ENCODE data around the gene DNLZ. TPM values are rescaled to one million over a fixed set of nuclear protein-coding genes. Genes with fewer than 3 reads are reported as not detected.
A peak's percentile ranks its signal among the peaks of the same experiment; 100 is the strongest.

The DNLZ gene
- total RNA-seq, 1 donor from 2014 or later, result 24.9 TPM

GRCh38 chr9:136318111-136318775, 45.3 kb downstream of the DNLZ start:
- no peak for DNase-seq (ENCODE audit: low spot score)

GRCh38 chr9:136317695-136318094, 45.8 kb downstream of the DNLZ start:
- no peak for DNase-seq (ENCODE audit: low spot score)

GRCh38 chr9:136316896-136317676, 46.5 kb downstream of the DNLZ start:
- DNase-seq (ENCODE audit: low spot score), result no peak

- DNase-seq (ENCODE audit: low spot score), result no peak
These were observed 47.2 kb downstream of the DNLZ start for GRCh38 chr9:136316271-136316751.

GRCh38 chr9:136314944-136315343, 48.6 kb downstream of the DNLZ start:
- DNase-seq (ENCODE audit: low spot score), result no peak

GRCh38 chr9:136314056-136314416, 49.5 kb downstream of the DNLZ start:
- DNase-seq (ENCODE audit: low spot score), result no peak

GRCh38 chr9:136313111-136314055, 50.2 kb downstream of the DNLZ start:
- DNase-seq (ENCODE audit: low spot score), result no peak

- DNase-seq (ENCODE audit: low spot score), result peak; percentile 53
These were observed 51.1 kb downstream of the DNLZ start for GRCh38 chr9:136312436-136312835.

- DNase-seq (ENCODE audit: low spot score), result no peak
These were observed 51.6 kb downstream of the DNLZ start for GRCh38 chr9:136312009-136312375.

GRCh38 chr9:136311051-136312008, 52.2 kb downstream of the DNLZ start:
- peak; percentile 63 for DNase-seq (ENCODE audit: low spot score)

- DNase-seq (ENCODE audit: low spot score), result no peak
These were observed 53.1 kb downstream of the DNLZ start for GRCh38 chr9:136310273-136311030.

GRCh38 chr9:136309806-136310220, 53.7 kb downstream of the DNLZ start:
- DNase-seq (ENCODE audit: low spot score), result no peak

Other genes starting within 250 kb of the DNLZ start
- gene TMEM250, start 244.9 kb downstream of the DNLZ start, total RNA-seq, result 31.8 TPM
- not detected for gene LHX3, start 158.6 kb downstream of the DNLZ start, total RNA-seq
- 12.8 TPM for gene QSOX2, start 117.9 kb downstream of the DNLZ start, total RNA-seq
- 9.0 TPM for gene CCDC187, start 59.6 kb downstream of the DNLZ start, total RNA-seq
- 16.6 TPM for gene GPSM1, start 36.2 kb downstream of the DNLZ start, total RNA-seq
- 11.5 TPM for gene CARD9, start 9.9 kb upstream of the DNLZ start, total RNA-seq
- 14.0 TPM for gene SNAPC4, start 36.4 kb upstream of the DNLZ start, total RNA-seq
- 50.1 TPM for gene ENTR1, start 46.9 kb upstream of the DNLZ start, total RNA-seq
- gene PMPCA, start 46.9 kb upstream of the DNLZ start, total RNA-seq, result 51.2 TPM
- gene INPP5E, start 76.1 kb upstream of the DNLZ start, total RNA-seq, result 13.5 TPM
- 102 TPM for gene SEC16A, start 119.3 kb upstream of the DNLZ start, total RNA-seq
- gene NOTCH1, start 182.3 kb upstream of the DNLZ start, total RNA-seq, result 134 TPM

Measured in ureter (tissue), 1 donor.